Dermis blood vessel endothelial cell (primary cell): ENCODE data around the gene TACSTD2. TPM values are rescaled to one million over a fixed set of nuclear protein-coding genes. Genes with fewer than 3 reads are reported as not detected.
"Not testable (repeated sequence)": the region's sequence is repeated elsewhere in the genome, so short reads cannot be mapped to it uniquely, and the experiment has no call there.

ENCODE experiments used
- DNase-seq: peaks from one replicate; pipeline ENCODE4 v3.0.0; 2010
- total RNA-seq: library from RNA; depleted of rRNA; stranded (reverse); fragments of >200 nt; gene quantifications from 2 replicates; pipeline ENCODE4 v1.2.3, GENCODE V29; 2014

Gene TACSTD2
- total RNA-seq, 1 donor from 2014 or later, result 48.0 TPM

DNA sequence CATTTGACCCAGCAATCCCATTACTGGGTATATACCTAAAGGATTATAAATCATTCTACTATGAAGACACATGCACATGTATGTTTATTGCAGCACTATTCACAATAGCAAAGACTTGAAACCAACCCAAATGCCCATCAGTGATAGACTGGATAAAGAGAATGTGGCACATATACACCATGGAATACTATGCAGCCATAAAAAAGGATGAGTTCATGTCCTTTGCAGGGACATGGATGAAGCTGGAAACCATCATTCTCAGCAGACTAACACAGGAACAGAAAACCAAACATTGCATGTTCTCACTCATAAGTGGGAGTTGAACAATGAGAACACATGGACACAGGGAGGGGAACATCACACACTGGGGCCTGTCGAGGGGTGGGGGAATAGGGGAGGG is 13.3 kb downstream of the TACSTD2 start:
- not testable (repeated sequence) for DNase-seq

DNA sequence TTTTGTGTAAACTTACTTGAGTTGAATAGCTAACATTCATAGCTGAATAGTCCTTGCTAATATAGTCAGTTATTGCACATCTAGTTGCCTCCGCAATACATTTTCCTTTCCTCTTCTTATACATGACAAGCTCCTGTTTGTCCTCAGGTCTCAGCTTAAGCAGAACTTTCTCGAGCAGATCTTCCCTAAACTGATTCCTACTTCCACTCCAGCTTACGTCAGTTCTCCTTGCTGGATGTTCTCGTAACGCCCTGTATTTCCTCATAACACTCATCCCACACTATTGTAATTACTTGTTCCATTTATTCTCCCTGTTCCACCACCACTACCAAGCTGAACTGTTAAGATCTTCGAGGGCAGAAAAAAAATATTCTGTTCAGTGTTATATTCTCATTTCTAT is 15.4 kb downstream of the TACSTD2 start:
- DNase-seq, result no peak

GRCh38 chr1:58555393-58555792 is 21.7 kb downstream of the TACSTD2 start:
- no peak for DNase-seq

- no peak for DNase-seq
Measured at GRCh38 chr1:58551186-58552140, 25.6 kb downstream of the TACSTD2 start.

DNA sequence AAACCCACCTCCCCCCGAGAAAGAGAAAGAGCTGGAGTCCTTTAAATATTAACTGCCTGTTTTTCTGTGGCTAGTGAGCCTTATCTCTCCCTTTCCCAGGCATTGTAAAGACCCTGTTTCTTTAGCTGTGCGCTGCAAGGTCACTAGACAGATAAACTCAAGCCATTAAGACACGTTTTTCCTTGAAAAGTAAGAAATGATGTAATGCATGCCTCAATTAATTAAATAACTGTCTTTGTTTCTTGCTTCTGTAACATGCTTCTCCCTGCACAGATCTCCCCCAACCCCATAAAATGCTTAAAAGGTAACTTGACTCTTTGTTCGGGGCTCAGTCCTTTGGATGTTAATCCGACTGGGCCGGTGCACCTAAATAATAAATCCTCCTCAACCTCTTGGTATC is 27.8 kb downstream of the TACSTD2 start:
- DNase-seq, result not testable (repeated sequence)

- no peak for DNase-seq
Measured at GRCh38 chr1:58548371-58548770, 28.7 kb downstream of the TACSTD2 start.

GRCh38 chr1:58546520-58547308 is 30.3 kb downstream of the TACSTD2 start, which contains the start of gene OMA1:
Gene OMA1, minus strand, starts transcription at chr1:58546726. Its CDS starts 7,432 bp downstream, at chr1:58539294.
- peak; percentile 99 for DNase-seq

- peak; percentile 85 for DNase-seq
Measured at GRCh38 chr1:58545591-58546519, 31.2 kb downstream of the TACSTD2 start.

DNA sequence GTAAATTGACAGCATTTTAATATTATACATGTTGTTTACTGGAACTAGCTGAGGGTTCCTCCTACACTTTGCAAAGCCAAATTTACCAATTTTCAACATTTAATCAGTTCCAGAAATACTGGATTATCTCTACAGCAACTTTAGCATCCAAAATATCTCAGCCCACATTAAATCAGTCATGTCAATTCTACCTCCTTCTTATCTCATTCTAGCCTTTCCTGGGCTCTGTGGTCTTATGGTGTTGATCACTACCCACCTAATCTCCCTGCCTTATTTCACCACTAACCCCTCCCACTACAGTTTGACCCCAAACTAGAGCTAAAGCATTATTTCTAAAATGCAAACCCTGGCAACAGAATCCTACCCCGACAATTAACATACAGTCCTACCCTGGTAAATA is 33.8 kb downstream of the TACSTD2 start:
- DNase-seq, result no peak

DNA sequence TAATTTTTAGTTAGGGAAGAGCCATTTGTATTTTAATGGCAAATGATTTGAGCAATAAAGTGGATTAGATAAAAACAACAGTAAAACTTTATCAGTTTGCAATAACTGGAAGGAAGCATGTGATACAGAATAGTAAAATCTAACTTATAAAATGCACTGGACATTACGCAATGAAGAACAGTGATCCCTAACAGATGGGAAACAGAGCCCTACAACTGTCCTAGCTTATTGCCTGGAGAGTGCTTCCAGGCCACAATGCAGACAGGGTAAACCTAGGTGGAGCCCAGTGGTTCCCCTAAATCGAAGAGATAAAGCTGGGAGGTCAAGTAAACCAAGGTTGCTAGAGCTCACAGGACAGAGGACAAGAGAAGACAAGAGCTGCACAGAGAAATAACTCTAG is 37.5 kb downstream of the TACSTD2 start:
- no peak for DNase-seq

DNA sequence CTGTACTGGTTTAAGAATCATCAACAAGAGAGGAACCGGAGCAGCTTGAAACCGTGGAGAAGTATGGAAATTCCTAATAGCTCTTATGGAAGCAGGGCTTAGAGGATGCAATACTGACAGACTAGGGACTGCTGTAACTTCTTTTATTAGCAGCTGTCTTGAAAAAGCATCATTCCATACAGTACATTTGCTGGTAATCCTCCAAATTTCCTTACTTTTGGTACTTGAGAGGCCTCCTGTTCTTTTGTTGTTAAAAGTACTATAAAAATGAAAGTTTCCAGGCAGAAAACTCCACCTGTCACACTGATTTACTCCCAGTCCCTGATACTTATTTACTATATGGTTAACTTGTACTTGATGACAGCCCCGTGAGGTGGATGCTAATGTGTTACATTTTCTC is 38.2 kb downstream of the TACSTD2 start:
- no peak for DNase-seq

GRCh38 chr1:58531842-58532241 is 45.2 kb downstream of the TACSTD2 start:
- DNase-seq, result not testable (repeated sequence)

GRCh38 chr1:58529284-58529683 is 47.8 kb downstream of the TACSTD2 start:
- no peak for DNase-seq

GRCh38 chr1:58528518-58528917 is 48.5 kb downstream of the TACSTD2 start:
- no peak for DNase-seq

Other genes starting within 250 kb of the TACSTD2 start
- 16.7 and 21.3 TPM in 2 replicates for gene OMA1, start 30.5 kb downstream of the TACSTD2 start, total RNA-seq
- 16.2 and 19.5 TPM in 2 replicates for gene MYSM1, start 122.8 kb upstream of the TACSTD2 start, total RNA-seq
- gene JUN, start 206.8 kb upstream of the TACSTD2 start, total RNA-seq, result 73.5 and 159 TPM in 2 replicates